K562 (cell line): Measurements from ENCODE around the gene ETV3L. TPM values are rescaled to one million over a fixed set of nuclear protein-coding genes. Genes with fewer than 3 reads are reported as not detected.

Experiments
- CHD2 ChIP-seq: IDR thresholded peaks from 2 replicates; pipeline ENCODE4 v1.6.1; 2011; ENCODE audit warnings: low read depth, low read length
- DPF2 ChIP-seq: fragments of 450-650 bp; IDR thresholded peaks from 2 replicates; pipeline ENCODE4 v1.6.1; 2016
- ELF1 ChIP-seq: fragments of 200-800 bp; sonication (Bioruptor generic); IDR thresholded peaks from 2 replicates; pipeline ENCODE4 v1.6.1; 2016; ENCODE audit warnings: missing genetic modification characterization, missing compliant biosample characterization
- FOSL1 ChIP-seq: fragments of 200-800 bp; sonication (Bioruptor generic); conservative IDR thresholded peaks from 2 replicates; pipeline ENCODE4 v1.6.1; 2016; ENCODE audit warnings: missing genetic modification characterization, missing compliant biosample characterization
- GMEB1 ChIP-seq: fragments of 250-450 bp; sonication (Bioruptor Pico); IDR thresholded peaks from 2 replicates; pipeline ENCODE4 v1.4.0; 2020; ENCODE audit warnings: mild to moderate bottlenecking
- GTF2B ChIP-seq: IDR thresholded peaks from 2 replicates; pipeline ENCODE4 v1.6.1; 2011; ENCODE audit not compliant: insufficient read length; ENCODE audit errors: extremely low read depth
- HCFC1 ChIP-seq: IDR thresholded peaks from 2 replicates; pipeline ENCODE4 v1.6.1; 2012; ENCODE audit warnings: low read depth, low read length, improper control_type of control experiment
- HMG20A ChIP-seq: fragments of 450-650 bp; formaldehyde crosslinking; conservative IDR thresholded peaks from 2 replicates; pipeline ENCODE4 v1.4.0; 2020; ENCODE audit warnings: mild to moderate bottlenecking, mixed read lengths
- MCM7 ChIP-seq, 2 experiments: fragments of 450-650 bp; IDR thresholded peaks; 2 replicates each; pipeline ENCODE4 v1.6.1; 2016 to 2018
- MTF1 ChIP-seq: fragments of 250-450 bp; sonication (Bioruptor Pico); IDR thresholded peaks from 2 replicates; pipeline ENCODE4 v1.9.0; 2021; ENCODE audit warnings: moderate library complexity, mild to moderate bottlenecking, inconsistent platforms, borderline replicate concordance
- MYNN ChIP-seq, 2 experiments: sonication (generic); formaldehyde crosslinking in 1 of 2; IDR thresholded peaks; 2 replicates each; pipeline versions ENCODE4 v1.5.0 to v1.6.1; 2016 to 2020; ENCODE audit warnings: antibody characterized with exemption in 1 of 2, missing genetic modification reagents in 1 of 2
- NCOR1 ChIP-seq: fragments of 450-650 bp; IDR thresholded peaks from 2 replicates; pipeline ENCODE4 v1.6.1; 2016; ENCODE audit warnings: mild to moderate bottlenecking, moderate library complexity
- RBM39 ChIP-seq: fragments of 200-400 bp; formaldehyde crosslinking; optimal IDR thresholded peaks from 2 replicates; pipeline ENCODE3; 2018; ENCODE audit warnings: low read depth, low read length
- SFPQ ChIP-seq: fragments of 200-400 bp; formaldehyde crosslinking; IDR thresholded peaks from 2 replicates; pipeline ENCODE4 v1.6.1; 2017; ENCODE audit warnings: mild to moderate bottlenecking, low read depth, low read length, moderate library complexity
- ZBTB1 ChIP-seq: sonication (generic); formaldehyde crosslinking; IDR thresholded peaks from 2 replicates; pipeline ENCODE4 v1.8.1; 2023; ENCODE audit warnings: missing genetic modification reagents, low read depth, mild to moderate bottlenecking, borderline replicate concordance
- ZNF263 ChIP-seq: sonication (generic); formaldehyde crosslinking; IDR thresholded peaks from 2 replicates; pipeline ENCODE4 v1.8.0; 2022; ENCODE audit warnings: mild to moderate bottlenecking, missing genetic modification reagents, borderline replicate concordance
- ZNF282 ChIP-seq: sonication (generic); formaldehyde crosslinking; IDR thresholded peaks from 2 replicates; pipeline ENCODE4 v1.8.1; 2023; ENCODE audit warnings: missing genetic modification reagents
- ZNF449 ChIP-seq: fragments of 250-450 bp; sonication (Bioruptor Pico); IDR thresholded peaks from 2 replicates; pipeline ENCODE4 v1.8.0; 2022; ENCODE audit warnings: moderate library complexity, mild to moderate bottlenecking, inconsistent platforms
- ZNF518B ChIP-seq: fragments of 250-450 bp; sonication (Bioruptor Pico); IDR thresholded peaks from 2 replicates; pipeline ENCODE4 v1.5.0; 2021; ENCODE audit warnings: mild to moderate bottlenecking, moderate library complexity
- polyA plus RNA-seq, 8 experiments: library from polyadenylated mRNA; depleted of rRNA in 4 of 8; stranded (reverse) in 5 of 8; unstranded in 3 of 8; fragments of >200 nt; fragmentation: Nextera tagmentation in 2 of 8; fragmentation: Illumina TruSeq in 1 of 8; extraction: Ambion mirVana in 2 of 8; extraction: Trizol in 1 of 8; gene quantifications; 2 replicates each; pipeline versions ENCODE4 v1.2.1 to v1.2.3, GENCODE V29; 2011 to 2014; ENCODE audit warnings: inconsistent platforms in 1 of 8, missing spikeins in 1 of 8
- total RNA-seq, 7 experiments: library from RNA; depleted of rRNA in 6 of 7; stranded (reverse); fragments of >200 nt in 6 of 7; fragmentation: Illumina TruSeq in 2 of 7; extraction: Trizol in 2 of 7; gene quantifications; 2 replicates each; pipeline versions ENCODE4 v1.2.1 to v1.2.3, GENCODE V29; 2011 to 2021; ENCODE audit warnings: low replicate concordance in 1 of 7

The ETV3L gene
- total and polyA plus RNA-seq, 9 of the 15 experiments (the other 6 are each of a cell fraction or from before 2014, with no cell fraction given): not detected

- no peak for TF ChIP-seq GTF2B
- TF ChIP-seq FOSL1 (tag): no peak
- TF ChIP-seq HCFC1: no peak
- TF ChIP-seq MYNN (IDR thresholded peaks at IDR 0.05): peak; percentile 67; the same call in 1 of the 2 replicates
- no peak for TF ChIP-seq MYNN (CRISPR knock-in tag; IDR thresholded peaks at IDR 0.05)
- TF ChIP-seq MTF1 (CRISPR knock-in tag): no peak
- TF ChIP-seq RBM39: no peak
- TF ChIP-seq HMG20A (CRISPR knock-in tag): no peak
- TF ChIP-seq SFPQ: no peak
- no peak for TF ChIP-seq MCM7 (IDR thresholded peaks at IDR 0.05)
- no peak for TF ChIP-seq ZNF263 (CRISPR knock-in tag)
- TF ChIP-seq ZNF449 (CRISPR knock-in tag): no peak
- no peak for TF ChIP-seq GMEB1 (CRISPR knock-in tag)
- TF ChIP-seq ZBTB1 (CRISPR knock-in tag): no peak
- TF ChIP-seq CHD2: no peak
- TF ChIP-seq NCOR1: no peak
- TF ChIP-seq ELF1: no peak
- no peak for TF ChIP-seq ZNF518B
- no peak for TF ChIP-seq ZNF282 (CRISPR knock-in tag)
- peak; percentile 37; the same call in 1 of the 2 replicates for TF ChIP-seq DPF2
Observed at GRCh38 chr1:157137408-157138219, 38.0 kb upstream of the ETV3L start (continued).
